ENCODE measurements around the gene BRICD5. TPM values are rescaled to one million over a fixed set of nuclear protein-coding genes. Genes with fewer than 3 reads are reported as not detected.

The BRICD5 gene
- polyA plus RNA-seq, 1 donor: 10.5 TPM

- peaks cover 80% of the 10 kb centered on the region for H3K36me3 ChIP-seq (ENCODE audit: control insufficient read depth, insufficient read depth, low read length)
- no peak overlapping the region for H3K27ac ChIP-seq (ENCODE audit: low read length)
- no peak overlapping the region for H3K4me3 ChIP-seq (ENCODE audit: low read length)
- no peaks in the 10 kb centered on the region for H3K27me3 ChIP-seq (ENCODE audit: control insufficient read depth, insufficient read depth, low read length)
- no CpG with 5 or more reads among the region's 14 CpGs for WGBS (ENCODE audit: insufficient coverage, low lambda C conversion rate)
- no peaks in the 10 kb centered on the region for H3K4me1 ChIP-seq (ENCODE audit: control insufficient read depth, insufficient read depth, low read length)
- DNase-seq: no peak
- H3K9me3 ChIP-seq (ENCODE audit: control insufficient read depth, low read depth, low read length): peaks cover 7% of the 10 kb centered on the region
These were observed 37.3 kb downstream of the BRICD5 start for GRCh38 chr16:2173366-2173765.

GRCh38 chr16:2172688-2173335, 37.9 kb downstream of the BRICD5 start:
- Histone ChIP-seq H3K27me3 (ENCODE audit: control insufficient read depth, insufficient read depth, low read length) (no peaks in the 10 kb centered on the region), H3K36me3 (ENCODE audit: control insufficient read depth, insufficient read depth, low read length) (peaks cover 85% of the 10 kb centered on the region), H3K4me3 (ENCODE audit: low read length) (no peak overlapping the region), H3K4me1 (ENCODE audit: control insufficient read depth, insufficient read depth, low read length) (no peaks in the 10 kb centered on the region), H3K27ac (ENCODE audit: low read length) (no peak overlapping the region), H3K9me3 (ENCODE audit: control insufficient read depth, low read depth, low read length) (peaks cover 5% of the 10 kb centered on the region)
- WGBS (ENCODE audit: insufficient coverage, low lambda C conversion rate): no CpG with 5 or more reads among the region's 29 CpGs
- DNase-seq: no peak

- Histone ChIP-seq H3K9me3 (ENCODE audit: control insufficient read depth, low read depth, low read length) (peaks cover 3% of the 10 kb centered on the region), H3K36me3 (ENCODE audit: control insufficient read depth, insufficient read depth, low read length) (peaks cover 85% of the 10 kb centered on the region), H3K4me3 (ENCODE audit: low read length) (no peak overlapping the region), H3K27ac (ENCODE audit: low read length) (no peak overlapping the region), H3K27me3 (ENCODE audit: control insufficient read depth, insufficient read depth, low read length) (no peaks in the 10 kb centered on the region), H3K4me1 (ENCODE audit: control insufficient read depth, insufficient read depth, low read length) (peaks cover 10% of the 10 kb centered on the region)
- no peak for DNase-seq
- no CpG with 5 or more reads among the region's 28 CpGs for WGBS (ENCODE audit: insufficient coverage, low lambda C conversion rate)
These were observed 39.0 kb downstream of the BRICD5 start for GRCh38 chr16:2171601-2172178.

- Histone ChIP-seq H3K36me3 (ENCODE audit: control insufficient read depth, insufficient read depth, low read length) (peaks cover 86% of the 10 kb centered on the region), H3K4me1 (ENCODE audit: control insufficient read depth, insufficient read depth, low read length) (peaks cover 19% of the 10 kb centered on the region), H3K9me3 (ENCODE audit: control insufficient read depth, low read depth, low read length) (peaks cover 3% of the 10 kb centered on the region), H3K27ac (ENCODE audit: low read length) (no peak overlapping the region), H3K4me3 (ENCODE audit: low read length) (no peak overlapping the region), H3K27me3 (ENCODE audit: control insufficient read depth, insufficient read depth, low read length) (no peaks in the 10 kb centered on the region)
- WGBS (ENCODE audit: insufficient coverage, low lambda C conversion rate): no CpG with 5 or more reads among the region's 47 CpGs
- DNase-seq: no peak
These were observed 39.9 kb downstream of the BRICD5 start for GRCh38 chr16:2170587-2171435.

- H3K4me3 ChIP-seq (ENCODE audit: low read length): no peak overlapping the region
- H3K27ac ChIP-seq (ENCODE audit: low read length): no peak overlapping the region
- H3K4me1 ChIP-seq (ENCODE audit: control insufficient read depth, insufficient read depth, low read length): peaks cover 21% of the 10 kb centered on the region
- peaks cover 8% of the 10 kb centered on the region for H3K9me3 ChIP-seq (ENCODE audit: control insufficient read depth, low read depth, low read length)
- H3K27me3 ChIP-seq (ENCODE audit: control insufficient read depth, insufficient read depth, low read length): no peaks in the 10 kb centered on the region
- DNase-seq: no peak
- H3K36me3 ChIP-seq (ENCODE audit: control insufficient read depth, insufficient read depth, low read length): peaks cover 83% of the 10 kb centered on the region
- WGBS (ENCODE audit: insufficient coverage, low lambda C conversion rate): no CpG with 5 or more reads among the region's 18 CpGs
These were observed 40.6 kb downstream of the BRICD5 start for GRCh38 chr16:2170080-2170479.

- H3K27ac ChIP-seq (ENCODE audit: low read length): no peak overlapping the region
- peaks cover 43% of the 10 kb centered on the region for H3K4me1 ChIP-seq (ENCODE audit: control insufficient read depth, insufficient read depth, low read length)
- H3K4me3 ChIP-seq (ENCODE audit: low read length): no peak overlapping the region
- H3K36me3 ChIP-seq (ENCODE audit: control insufficient read depth, insufficient read depth, low read length): peaks cover 57% of the 10 kb centered on the region
- no peaks in the 10 kb centered on the region for H3K27me3 ChIP-seq (ENCODE audit: control insufficient read depth, insufficient read depth, low read length)
- WGBS (ENCODE audit: insufficient coverage, low lambda C conversion rate): no CpG with 5 or more reads among the region's 18 CpGs
- DNase-seq: no peak
- peaks cover 22% of the 10 kb centered on the region for H3K9me3 ChIP-seq (ENCODE audit: control insufficient read depth, low read depth, low read length)
These were observed 43.5 kb downstream of the BRICD5 start for GRCh38 chr16:2167068-2167638.

- no peak overlapping the region for H3K27ac ChIP-seq (ENCODE audit: low read length)
- no peak overlapping the region for H3K4me3 ChIP-seq (ENCODE audit: low read length)
- DNase-seq: peak in 1 of 2 donors; percentile 64
- H3K27me3 ChIP-seq (ENCODE audit: control insufficient read depth, insufficient read depth, low read length): no peaks in the 10 kb centered on the region
- no CpG with 5 or more reads among the region's 17 CpGs for WGBS (ENCODE audit: insufficient coverage, low lambda C conversion rate)
- peaks cover 50% of the 10 kb centered on the region for H3K36me3 ChIP-seq (ENCODE audit: control insufficient read depth, insufficient read depth, low read length)
- peaks cover 22% of the 10 kb centered on the region for H3K9me3 ChIP-seq (ENCODE audit: control insufficient read depth, low read depth, low read length)
- peaks cover 50% of the 10 kb centered on the region for H3K4me1 ChIP-seq (ENCODE audit: control insufficient read depth, insufficient read depth, low read length)
These were observed 44.2 kb downstream of the BRICD5 start for GRCh38 chr16:2166263-2167067.

GRCh38 chr16:2165861-2166260, 44.8 kb downstream of the BRICD5 start:
- Histone ChIP-seq H3K27me3 (ENCODE audit: control insufficient read depth, insufficient read depth, low read length) (no peaks in the 10 kb centered on the region), H3K4me1 (ENCODE audit: control insufficient read depth, insufficient read depth, low read length) (peaks cover 54% of the 10 kb centered on the region), H3K27ac (ENCODE audit: low read length) (no peak overlapping the region), H3K36me3 (ENCODE audit: control insufficient read depth, insufficient read depth, low read length) (peaks cover 46% of the 10 kb centered on the region), H3K9me3 (ENCODE audit: control insufficient read depth, low read depth, low read length) (peaks cover 22% of the 10 kb centered on the region), H3K4me3 (ENCODE audit: low read length) (no peak overlapping the region)
- no peak for DNase-seq
- WGBS (ENCODE audit: insufficient coverage, low lambda C conversion rate): no CpG with 5 or more reads among the region's 12 CpGs

- Histone ChIP-seq H3K27me3 (ENCODE audit: control insufficient read depth, insufficient read depth, low read length) (no peaks in the 10 kb centered on the region), H3K4me3 (ENCODE audit: low read length) (peak overlapping the region; percentile 11), H3K36me3 (ENCODE audit: control insufficient read depth, insufficient read depth, low read length) (peaks cover 28% of the 10 kb centered on the region), H3K27ac (ENCODE audit: low read length) (peak overlapping the region; percentile 94), H3K9me3 (ENCODE audit: control insufficient read depth, low read depth, low read length) (peaks cover 19% of the 10 kb centered on the region), H3K4me1 (ENCODE audit: control insufficient read depth, insufficient read depth, low read length) (peaks cover 76% of the 10 kb centered on the region)
- peak; percentile 79 to 94 for DNase-seq
- whole genome bisulfite sequencing (ENCODE audit: insufficient coverage, low lambda C conversion rate): no CpG with 5 or more reads among the region's 26 CpGs
These were observed 47.3 kb downstream of the BRICD5 start for GRCh38 chr16:2163211-2163881.
